GM18499 (cell line): ENCODE data around the gene NPC2.

ENCODE experiments used
- ATAC-seq: cut with Tn5 transposase; IDR thresholded peaks from one replicate; pipeline ENCODE4 v1.9.1; 2021; ENCODE audit warnings: moderate number of reproducible peaks; ENCODE audit not compliant: insufficient read depth, unreplicated experiment

Gene NPC2

GRCh38 chr14:74504412-74504811 lies 11.3 kb upstream of the NPC2 start:
- ATAC-seq, result no peak

GRCh38 chr14:74503938-74504335 lies 10.8 kb upstream of the NPC2 start:
- ATAC-seq, result no peak

- ATAC-seq, result no peak
Measured at GRCh38 chr14:74503291-74503937, 10.3 kb upstream of the NPC2 start.

- ATAC-seq, result no peak
Measured at GRCh38 chr14:74502236-74503019, 9.3 kb upstream of the NPC2 start.

- no peak for ATAC-seq
Measured at GRCh38 chr14:74501691-74502090, 8.6 kb upstream of the NPC2 start.

GRCh38 chr14:74501135-74501614 lies 8.1 kb upstream of the NPC2 start:
- ATAC-seq, result no peak

- ATAC-seq, result no peak
Measured at GRCh38 chr14:74500417-74501134, 7.5 kb upstream of the NPC2 start.

GRCh38 chr14:74495356-74495755 lies 2.3 kb upstream of the NPC2 start:
- no peak for ATAC-seq

GRCh38 chr14:74493343-74494261 lies 497 bp upstream of the NPC2 start, which contains the start of gene ISCA2:
ISCA2 (plus strand) TSS chr14:74493765; CDS start chr14:74493775, 10 bp downstream.
- ATAC-seq, result peak; percentile 69

GRCh38 chr14:74491956-74492775 lies 939 bp downstream of the NPC2 start:
- ATAC-seq, result no peak

- no peak for ATAC-seq
Measured at GRCh38 chr14:74490486-74490885, 2.6 kb downstream of the NPC2 start.

GRCh38 chr14:74488786-74489397 lies 4.2 kb downstream of the NPC2 start:
- ATAC-seq, result no peak

- ATAC-seq, result no peak
Measured at GRCh38 chr14:74486164-74486563, 6.9 kb downstream of the NPC2 start.

- ATAC-seq, result no peak
Measured at GRCh38 chr14:74483321-74483720, 9.8 kb downstream of the NPC2 start.

GRCh38 chr14:74482571-74482970 lies 10.5 kb downstream of the NPC2 start:
- ATAC-seq, result no peak

GRCh38 chr14:74480046-74480445 lies 13.1 kb downstream of the NPC2 start:
- ATAC-seq, result no peak

- no peak for ATAC-seq
Measured at GRCh38 chr14:74478996-74479635, 14.0 kb downstream of the NPC2 start.

- no peak for ATAC-seq
Measured at GRCh38 chr14:74476607-74477006, 16.5 kb downstream of the NPC2 start.
